Activated CD4-positive, alpha-beta T cell treated with anti-CD3 and anti-CD28 coated beads, Interleukin-2, Interleukin-6, amounts not matched to agents 100 ng/mL and 50 ng/mL, durations not matched to agents 16 hours and 8 hours (primary cell): ENCODE measurements around the gene C9orf85.
"Not testable (repeated sequence)": the region's sequence is repeated elsewhere in the genome, so short reads cannot be mapped to it uniquely, and the experiment has no call there.

Source experiments
- DNase-seq: peaks from one replicate; pipeline ENCODE4 v3.0.0-alpha.2; 2020

The C9orf85 gene

DNA sequence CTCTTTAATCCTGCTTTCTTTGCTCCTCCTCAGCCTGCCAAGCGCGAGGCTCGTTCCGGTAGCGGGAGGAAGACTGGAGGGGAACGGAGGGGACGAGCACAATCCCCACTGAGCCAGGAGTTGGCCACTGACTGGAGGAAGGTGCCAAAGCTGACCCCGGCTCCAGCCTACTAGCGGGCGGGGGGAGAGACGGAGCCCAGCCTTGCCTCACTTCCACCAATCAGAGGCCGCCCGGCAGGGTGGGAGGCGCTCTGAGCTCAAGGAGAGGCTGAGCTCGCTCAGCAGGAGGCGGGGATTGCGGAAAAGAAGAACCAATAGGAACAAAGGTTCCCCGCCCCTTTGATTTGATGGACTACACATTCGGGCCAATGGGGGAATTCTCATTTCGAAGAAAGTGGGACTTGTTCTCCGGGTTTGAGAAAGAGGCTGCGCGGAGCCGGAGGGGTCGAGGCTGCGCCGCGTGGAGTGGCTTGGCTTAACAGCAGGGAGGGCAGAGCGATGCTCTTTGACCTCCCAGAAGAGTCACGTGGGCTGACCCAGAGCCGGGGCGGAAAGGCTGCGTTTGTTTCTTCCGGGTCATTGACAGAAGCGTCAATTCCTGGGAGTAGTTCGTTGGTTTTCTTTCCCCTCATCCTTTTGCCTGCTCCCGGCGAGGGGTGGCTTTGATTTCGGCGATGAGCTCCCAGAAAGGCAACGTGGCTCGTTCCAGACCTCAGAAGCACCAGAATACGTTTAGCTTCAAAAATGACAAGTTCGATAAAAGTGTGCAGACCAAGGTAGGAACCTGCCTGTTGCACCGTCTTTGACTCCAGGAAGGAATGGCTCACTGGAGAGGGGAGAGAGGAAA lies at the start of gene C9orf85, which contains the start of gene ABHD17B:
C9orf85 (plus strand) TSS at position 579 of the 847 bp plus-strand sequence; CDS start at position 675, 96 bp downstream.
ABHD17B (minus strand) TSS at position 133 of the 847 bp plus-strand sequence. CDS start 36,113 bp downstream, outside the sequence.
- DNase-seq: peak; percentile 99

- DNase-seq: no peak
These were observed 47.8 kb upstream of the C9orf85 start for GRCh38 chr9:71863631-71864030.

DNA sequence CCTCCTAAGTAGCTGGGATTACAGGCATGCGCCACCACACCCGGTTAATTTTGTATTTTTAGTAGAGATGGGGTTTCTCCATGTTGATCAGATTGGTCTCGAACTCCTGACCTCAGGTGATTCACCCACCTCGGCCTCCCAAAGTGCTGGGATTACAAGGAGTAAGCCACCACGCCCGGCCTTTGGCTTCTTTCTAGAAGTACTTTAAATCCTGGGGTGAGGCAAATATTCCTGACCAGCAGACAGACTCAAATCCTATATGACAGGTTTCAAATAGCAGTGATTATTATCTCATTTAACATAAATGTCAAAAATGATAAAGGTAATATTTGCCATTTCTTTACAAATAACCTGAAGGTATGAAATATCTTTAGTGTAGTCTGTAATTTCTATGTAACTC lies 36.1 kb upstream of the C9orf85 start:
- DNase-seq: no peak

GRCh38 chr9:71876106-71876505 lies 35.3 kb upstream of the C9orf85 start:
- no peak for DNase-seq

DNA sequence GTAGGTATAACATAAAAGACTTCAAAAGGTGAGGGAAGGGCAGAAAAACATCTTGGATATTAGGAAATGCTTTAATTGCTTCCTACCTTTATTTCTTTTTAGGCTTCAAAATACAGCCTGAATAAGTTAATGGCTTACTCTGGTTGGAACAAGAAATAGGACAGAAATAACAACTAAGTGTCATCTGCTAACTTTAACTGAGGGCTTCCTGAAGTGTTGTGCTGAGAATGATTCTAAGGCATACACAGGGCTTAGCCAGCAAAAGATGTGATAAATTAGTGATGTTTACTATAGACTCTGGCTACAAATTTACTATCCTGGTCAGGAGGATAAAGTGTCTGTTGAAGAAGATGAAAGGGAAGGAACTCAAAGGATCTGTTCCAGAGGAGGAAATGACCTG lies 34.6 kb upstream of the C9orf85 start:
- no peak for DNase-seq

DNA sequence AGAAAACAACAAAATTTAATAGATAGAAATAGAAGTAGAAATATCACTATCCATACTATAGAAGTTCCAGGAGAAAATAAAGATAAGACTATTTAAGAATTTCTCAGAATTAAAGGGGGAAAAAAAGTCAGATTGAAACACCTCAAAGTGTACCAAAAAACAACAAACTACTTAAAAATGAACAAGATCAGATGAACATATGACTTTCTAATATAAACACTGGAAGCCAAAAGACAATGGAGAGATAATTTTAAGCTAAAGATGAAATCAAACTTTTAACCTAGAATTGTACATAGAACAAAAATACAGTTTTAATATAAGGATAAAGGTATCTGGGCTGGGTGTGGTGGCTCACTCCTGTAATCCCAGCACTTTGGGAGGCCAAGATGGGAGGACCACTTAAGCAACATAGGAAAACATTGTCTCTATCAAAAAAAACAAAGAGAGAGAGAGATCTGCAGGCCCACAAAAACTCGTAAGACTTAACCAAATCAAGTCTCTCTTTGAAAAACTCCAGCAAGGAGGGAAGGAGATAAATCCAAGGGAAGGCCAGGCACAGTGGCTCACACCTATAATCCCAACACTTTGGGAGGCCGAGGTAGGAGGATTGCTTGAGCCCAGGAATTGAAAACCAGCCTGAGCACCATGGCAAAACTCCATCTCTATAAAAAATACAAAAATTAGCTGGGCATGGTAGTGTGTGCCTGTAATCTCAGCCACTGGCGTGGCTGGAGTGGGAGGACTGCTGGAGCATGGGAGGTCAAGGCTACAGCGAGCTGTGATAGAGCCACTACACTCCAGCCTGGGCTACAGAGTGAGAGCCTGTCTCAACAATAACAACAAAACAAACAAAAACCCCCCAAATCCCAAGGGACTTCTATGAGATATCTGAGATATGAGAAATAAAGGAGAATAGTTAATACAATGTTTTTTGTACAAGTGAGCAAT lies 32.8 kb upstream of the C9orf85 start:
- DNase-seq: no peak

- no peak for DNase-seq
These were observed 31.7 kb upstream of the C9orf85 start for GRCh38 chr9:71879644-71880174.

GRCh38 chr9:71884005-71884404 lies 27.4 kb upstream of the C9orf85 start:
- no peak for DNase-seq

GRCh38 chr9:71885467-71885866 lies 26.0 kb upstream of the C9orf85 start:
- DNase-seq: no peak

DNA sequence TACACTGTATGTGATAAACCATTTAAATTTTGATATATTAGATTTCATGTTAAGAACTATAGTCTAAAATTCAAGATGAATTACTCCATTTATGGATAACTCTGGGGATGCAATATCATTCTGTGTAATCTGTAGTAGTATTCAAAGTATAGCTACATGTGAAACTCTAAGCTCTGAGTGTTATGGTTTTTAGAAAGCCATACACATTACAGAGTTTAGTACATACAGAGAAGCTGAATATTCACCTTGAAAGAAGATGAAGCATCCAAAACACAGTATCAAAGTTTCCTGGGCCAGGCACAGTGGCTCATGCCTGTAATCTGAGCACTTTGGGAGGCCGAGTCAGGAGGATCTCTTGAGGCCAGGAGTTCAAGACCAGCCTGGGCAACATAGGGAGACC lies 25.4 kb upstream of the C9orf85 start:
- peak; percentile 14 for DNase-seq

- DNase-seq: no peak
These were observed 24.9 kb upstream of the C9orf85 start for GRCh38 chr9:71886541-71886940.

GRCh38 chr9:71887362-71887761 lies 24.1 kb upstream of the C9orf85 start:
- DNase-seq: no peak

GRCh38 chr9:71890042-71890679 lies 21.3 kb upstream of the C9orf85 start:
- no peak for DNase-seq

- no peak for DNase-seq
These were observed 19.8 kb upstream of the C9orf85 start for GRCh38 chr9:71891557-71892189.

GRCh38 chr9:71895117-71895516 lies 16.3 kb upstream of the C9orf85 start:
- no peak for DNase-seq

- DNase-seq: peak; percentile 18
These were observed 15.5 kb upstream of the C9orf85 start for GRCh38 chr9:71895955-71896354.

DNA sequence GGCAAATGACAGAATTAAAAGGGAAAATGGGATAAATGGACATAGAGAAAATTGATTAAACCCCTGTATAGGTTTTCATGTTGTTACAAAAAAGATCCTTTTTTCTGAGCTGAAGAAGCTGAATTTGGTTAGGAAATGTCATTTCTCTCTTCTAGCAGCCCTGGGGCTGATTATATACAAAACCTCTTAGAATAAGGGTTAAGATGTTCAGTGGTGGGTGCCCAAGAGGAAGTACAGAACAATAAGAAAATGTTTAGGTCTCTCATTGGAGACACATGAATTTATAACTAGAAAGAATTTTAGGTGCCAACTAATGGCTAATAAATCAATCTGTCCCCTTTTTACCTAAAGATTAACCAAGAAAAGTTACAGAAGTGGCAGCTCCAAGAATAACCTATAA lies 14.7 kb upstream of the C9orf85 start:
- no peak for DNase-seq

DNA sequence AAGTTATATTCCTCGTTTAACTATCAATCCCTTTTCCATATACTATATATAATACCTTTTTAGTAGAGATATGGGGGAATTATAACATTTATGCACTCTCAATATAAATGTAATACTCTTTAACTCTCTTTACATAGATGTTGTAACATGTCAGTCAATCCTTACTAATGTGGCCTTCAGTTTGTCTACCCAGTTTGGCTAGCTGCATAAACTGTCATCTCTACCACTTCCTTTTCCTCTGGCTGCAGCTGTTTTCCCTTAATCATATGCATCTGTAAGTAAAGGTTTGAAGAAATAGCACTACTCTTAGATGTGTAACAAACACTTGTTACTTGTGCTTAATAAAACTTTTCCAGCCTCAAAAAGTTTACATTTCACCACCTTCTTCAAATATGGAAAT lies 13.9 kb upstream of the C9orf85 start:
- peak; percentile 59 for DNase-seq

GRCh38 chr9:71898756-71899155 lies 12.7 kb upstream of the C9orf85 start:
- not testable (repeated sequence) for DNase-seq

DNA sequence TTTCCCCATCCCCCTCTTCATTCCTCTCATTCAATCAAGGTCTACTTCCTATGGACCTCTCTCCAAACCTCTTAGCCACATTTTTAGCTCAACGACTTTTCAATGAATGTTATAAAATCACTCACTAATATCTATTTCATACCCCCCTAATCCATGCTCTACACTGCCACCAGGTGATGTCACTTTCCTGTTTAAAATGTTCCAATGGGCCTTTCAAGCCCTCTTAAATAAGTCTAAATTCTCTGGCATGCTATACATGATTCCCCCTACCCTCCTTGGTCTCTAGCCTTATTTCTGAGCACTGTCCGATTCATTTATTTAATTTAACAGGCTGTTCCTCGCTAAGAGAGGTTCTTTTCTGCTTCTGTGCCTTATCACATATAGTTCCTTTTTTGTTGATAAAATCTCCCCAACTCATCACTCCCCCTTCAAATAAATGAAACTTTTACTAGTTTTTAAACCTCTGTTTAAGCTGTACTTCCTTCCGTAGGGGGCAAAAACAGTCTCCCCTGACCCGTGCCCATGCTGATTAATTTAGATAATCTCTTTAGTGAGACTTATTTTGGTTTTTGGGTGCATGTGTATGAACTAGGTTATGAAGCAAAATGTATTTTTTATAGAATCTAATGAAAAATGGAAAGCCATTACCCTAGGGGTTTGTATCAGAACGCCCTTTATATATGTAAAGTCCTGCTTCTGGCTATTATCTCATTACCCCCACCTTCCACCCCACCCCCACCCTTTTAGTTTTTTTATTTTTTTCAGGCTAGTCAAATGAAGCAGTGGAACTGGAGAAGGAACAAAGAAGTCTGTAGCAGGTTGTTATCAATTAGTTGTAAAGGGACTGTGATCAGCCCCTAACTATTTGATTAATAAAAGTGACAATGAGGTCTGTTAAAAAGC lies 9.5 kb upstream of the C9orf85 start:
- DNase-seq: no peak

DNA sequence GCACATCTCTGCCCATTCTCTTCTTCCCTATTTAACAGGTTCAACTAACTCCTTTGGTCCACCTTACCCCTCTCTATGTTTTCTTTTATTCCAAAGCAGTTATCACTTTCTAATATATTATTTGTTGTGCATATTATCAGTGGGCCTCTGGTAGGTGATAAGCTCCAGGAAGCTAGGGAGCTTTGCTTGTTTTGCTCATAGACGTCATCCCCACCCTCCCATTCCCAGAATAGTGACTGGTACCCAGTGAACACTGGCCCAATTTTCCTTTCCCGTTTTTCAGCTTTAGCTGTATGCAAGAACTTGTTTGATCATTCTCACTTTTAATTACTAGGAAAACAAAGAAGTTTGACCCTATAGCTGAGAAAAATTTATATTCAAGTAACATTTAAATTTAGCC lies 7.4 kb upstream of the C9orf85 start:
- no peak for DNase-seq
